C4-2B (cell line): ENCODE measurements around the gene FOXI1.

Experiments
- H3K27ac ChIP-seq: fragments of 450-650 bp; 2 replicates; pipeline ENCODE4 v1.5.1; 2017
- ZFX ChIP-seq: fragments of 450-650 bp; IDR thresholded peaks from 2 replicates; pipeline ENCODE4 v1.6.1; 2017
- TF ChIP-seq, protein P1 (sequence below): fragments of 450-650 bp; conservative IDR thresholded peaks from 2 replicates; pipeline ENCODE4 v1.5.1; 2017; ENCODE audit warnings: mild to moderate bottlenecking

FOXI1 gene

DNA sequence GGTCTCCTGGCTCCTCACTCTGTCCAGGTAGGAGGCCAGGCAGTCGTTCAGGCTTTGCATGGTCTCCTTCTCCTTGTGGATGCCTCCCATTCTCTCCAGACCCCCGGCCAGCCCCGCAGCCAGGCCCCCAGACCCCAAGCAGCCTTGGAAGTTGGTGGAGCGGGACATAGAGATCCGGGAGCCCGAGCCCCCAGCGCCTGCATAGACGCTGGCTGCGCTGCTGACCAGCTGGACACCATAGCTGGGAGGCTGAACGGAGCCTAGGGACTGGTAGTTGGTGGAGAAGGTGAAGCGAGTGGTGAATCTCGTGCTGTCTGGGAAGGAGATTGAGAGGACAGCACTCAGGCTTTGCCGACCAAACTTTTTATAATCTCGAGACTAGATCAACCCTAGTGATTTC is 35.9 kb downstream of the FOXI1 start:
- TF ChIP-seq, protein P1, sequence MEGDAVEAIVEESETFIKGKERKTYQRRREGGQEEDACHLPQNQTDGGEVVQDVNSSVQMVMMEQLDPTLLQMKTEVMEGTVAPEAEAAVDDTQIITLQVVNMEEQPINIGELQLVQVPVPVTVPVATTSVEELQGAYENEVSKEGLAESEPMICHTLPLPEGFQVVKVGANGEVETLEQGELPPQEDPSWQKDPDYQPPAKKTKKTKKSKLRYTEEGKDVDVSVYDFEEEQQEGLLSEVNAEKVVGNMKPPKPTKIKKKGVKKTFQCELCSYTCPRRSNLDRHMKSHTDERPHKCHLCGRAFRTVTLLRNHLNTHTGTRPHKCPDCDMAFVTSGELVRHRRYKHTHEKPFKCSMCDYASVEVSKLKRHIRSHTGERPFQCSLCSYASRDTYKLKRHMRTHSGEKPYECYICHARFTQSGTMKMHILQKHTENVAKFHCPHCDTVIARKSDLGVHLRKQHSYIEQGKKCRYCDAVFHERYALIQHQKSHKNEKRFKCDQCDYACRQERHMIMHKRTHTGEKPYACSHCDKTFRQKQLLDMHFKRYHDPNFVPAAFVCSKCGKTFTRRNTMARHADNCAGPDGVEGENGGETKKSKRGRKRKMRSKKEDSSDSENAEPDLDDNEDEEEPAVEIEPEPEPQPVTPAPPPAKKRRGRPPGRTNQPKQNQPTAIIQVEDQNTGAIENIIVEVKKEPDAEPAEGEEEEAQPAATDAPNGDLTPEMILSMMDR = no peak
- no peak for TF ChIP-seq ZFX
- no peak overlapping the region for H3K27ac ChIP-seq

DNA sequence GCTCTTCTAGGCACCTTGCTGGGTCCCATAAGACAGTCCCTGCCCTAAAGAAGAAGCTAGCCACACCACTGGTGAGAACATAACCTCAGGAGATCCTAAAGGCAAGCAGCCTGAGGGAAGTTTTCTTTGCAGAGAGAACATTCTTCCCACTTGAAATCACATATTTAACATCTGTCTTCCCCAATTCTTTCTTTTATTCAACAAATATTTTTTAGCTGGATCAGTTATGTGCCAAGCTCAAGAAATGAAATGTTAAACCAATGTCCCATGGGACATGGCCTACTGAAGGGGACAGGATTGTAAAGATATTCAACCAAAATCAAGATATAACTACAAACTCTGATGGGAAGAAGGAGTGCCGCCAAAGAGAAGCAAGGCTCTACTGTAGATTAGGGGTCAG is 36.5 kb downstream of the FOXI1 start:
- TF ChIP-seq, protein P1 = no peak
- no peak for TF ChIP-seq ZFX
- H3K27ac ChIP-seq = no peak overlapping the region

DNA sequence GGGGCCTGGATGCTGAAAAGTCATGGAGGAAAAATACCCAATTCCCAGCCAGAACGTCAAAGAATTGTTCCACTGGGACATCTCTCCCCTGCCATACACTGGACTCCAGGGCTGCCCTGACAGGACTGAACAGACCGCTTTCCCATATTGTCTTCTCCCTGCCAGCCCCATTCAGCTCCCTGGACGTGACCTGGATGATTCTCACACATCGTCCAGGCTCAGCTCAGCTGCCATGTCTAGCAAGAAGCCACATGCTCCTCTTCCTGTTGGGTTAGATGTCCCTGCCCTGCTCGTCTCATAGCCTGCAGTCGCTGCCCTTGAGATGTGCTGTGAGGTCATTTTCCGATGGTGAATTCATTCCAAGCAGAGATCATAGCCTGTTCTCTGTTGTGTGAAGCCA is 37.4 kb downstream of the FOXI1 start:
- H3K27ac ChIP-seq = no peak overlapping the region
- TF ChIP-seq, protein P1 = no peak
- no peak for TF ChIP-seq ZFX

DNA sequence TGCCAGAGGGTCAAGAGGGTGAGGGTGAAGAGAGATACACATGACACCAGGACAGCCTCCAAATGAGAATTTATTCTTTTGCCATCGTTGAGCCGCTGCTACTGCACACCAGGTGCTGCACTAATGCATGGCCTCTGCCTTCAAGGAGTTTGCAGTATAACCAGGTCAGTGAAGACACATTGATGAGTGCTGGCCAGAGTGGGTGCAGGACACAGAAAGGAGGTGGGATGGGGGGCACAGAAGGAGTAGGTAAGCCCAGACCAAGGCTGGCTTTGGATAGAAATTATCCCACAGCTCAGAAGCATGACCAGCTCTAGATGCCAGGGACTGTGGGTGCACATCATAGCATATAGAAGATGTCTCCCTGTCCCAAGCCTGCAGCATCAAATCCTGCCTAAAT is 38.0 kb downstream of the FOXI1 start:
- H3K27ac ChIP-seq = no peak overlapping the region
- TF ChIP-seq ZFX = no peak
- TF ChIP-seq, protein P1 = no peak

DNA sequence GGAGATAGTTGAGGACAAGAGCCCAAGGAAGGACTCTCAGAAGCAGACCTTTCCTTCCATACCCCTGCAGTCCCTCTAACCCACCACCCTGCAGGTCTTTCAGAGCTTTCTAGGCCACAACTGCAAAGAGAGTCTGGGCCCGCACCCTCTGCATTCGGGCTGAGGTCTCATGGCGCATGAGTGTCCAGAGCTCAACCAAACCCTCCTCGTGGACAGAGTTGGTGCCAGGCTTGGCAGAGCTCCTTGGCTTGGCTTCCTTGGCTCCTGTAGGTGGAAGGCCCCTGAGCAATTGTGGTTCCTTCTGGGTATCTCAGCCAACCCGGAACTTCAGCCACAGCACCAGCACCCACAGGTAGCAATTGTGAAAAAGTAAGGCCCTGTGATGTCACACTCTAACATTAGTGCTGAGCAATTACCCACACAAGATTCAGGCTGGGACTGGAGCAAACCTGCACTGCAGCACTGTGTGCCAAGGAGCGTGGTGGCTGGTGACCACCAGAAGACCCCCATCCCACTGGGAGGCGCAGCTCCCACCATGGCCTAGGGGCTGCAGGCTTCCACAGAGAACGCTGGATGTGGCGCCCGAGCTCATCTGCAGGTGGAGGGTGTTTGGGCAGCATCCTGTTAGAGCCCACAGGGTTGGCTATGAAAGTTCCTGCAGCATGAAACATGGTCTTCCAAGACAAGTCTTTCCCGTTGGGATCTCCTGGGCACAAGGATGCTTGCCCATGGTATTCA is 38.8 kb downstream of the FOXI1 start:
- no peak overlapping the region for H3K27ac ChIP-seq
- TF ChIP-seq ZFX = no peak
- TF ChIP-seq, protein P1 = no peak

DNA sequence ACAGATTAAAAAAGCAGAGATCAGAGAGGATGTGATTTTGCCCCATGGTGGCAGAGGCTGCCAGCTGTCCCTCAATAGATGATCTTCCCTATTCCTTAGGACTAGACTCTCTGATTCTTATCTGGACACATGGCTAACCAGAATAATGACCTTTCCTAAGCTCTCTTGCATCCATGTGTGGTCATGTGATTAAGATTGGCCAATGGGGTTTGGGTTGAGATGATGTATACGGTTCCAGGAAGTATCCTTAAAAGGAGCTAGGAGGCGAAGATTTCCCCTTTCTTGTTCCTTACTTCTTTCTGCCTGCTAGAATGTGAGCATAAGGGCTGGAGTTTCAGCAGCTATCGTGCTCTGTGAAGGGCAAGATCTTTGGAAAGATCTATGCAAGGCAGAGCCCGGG is 39.8 kb downstream of the FOXI1 start:
- TF ChIP-seq, protein P1 = no peak
- TF ChIP-seq ZFX = no peak
- H3K27ac ChIP-seq = no peak overlapping the region

DNA sequence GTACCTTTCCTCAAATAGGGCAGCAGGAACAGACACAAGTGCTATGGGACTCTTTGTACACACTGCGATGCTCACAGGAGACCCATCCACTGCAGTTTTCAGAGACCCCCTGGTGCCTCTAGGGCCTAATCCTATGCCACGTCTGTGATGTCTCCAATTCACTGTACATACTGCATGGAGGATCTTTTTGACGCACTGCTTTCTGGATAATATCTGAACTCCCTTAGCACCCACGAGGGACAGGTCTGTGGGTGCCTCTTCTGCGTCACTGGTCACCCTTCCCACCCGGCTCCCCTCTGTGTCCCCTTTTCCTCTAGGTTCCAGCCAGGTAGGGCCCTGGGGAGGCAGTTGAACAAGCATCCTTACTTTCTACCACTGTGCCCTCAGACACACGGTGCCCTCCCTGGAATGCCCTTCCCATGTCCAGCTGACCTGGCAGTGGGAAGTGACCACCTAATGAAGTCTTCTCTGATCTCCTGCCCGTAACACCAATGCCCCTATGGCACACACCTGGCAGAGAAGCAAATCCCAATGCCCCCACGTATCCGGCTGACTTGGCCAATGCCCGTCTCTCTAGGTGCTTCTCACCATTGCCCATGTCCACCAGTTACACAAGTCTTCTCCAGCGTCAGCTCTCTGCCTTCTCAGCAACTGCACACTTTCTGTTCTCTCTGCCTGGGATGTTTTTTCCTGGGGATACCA is 41.5 kb downstream of the FOXI1 start:
- H3K27ac ChIP-seq = no peak overlapping the region
- TF ChIP-seq, protein P1 = no peak
- TF ChIP-seq ZFX = no peak
